Erythroblast (primary cell): ENCODE data around the gene RHOJ.

Source experiments
- GATA1 ChIP-seq: IDR thresholded peaks from 2 replicates; pipeline ENCODE4 v1.6.1; 2011; ENCODE audit warnings: low read depth, mild to moderate bottlenecking, control low read depth, low read length, moderate library complexity
- POLR2A ChIP-seq: IDR thresholded peaks from 2 replicates; pipeline ENCODE4 v1.6.1; 2011; ENCODE audit warnings: mild to moderate bottlenecking, low read length

GRCh38 chr14:63180011-63180410, 24.2 kb upstream of the RHOJ start:
- no peak for TF ChIP-seq POLR2A
- no peak for TF ChIP-seq GATA1
